SK-N-SH (cell line): Measurements from ENCODE around the gene NUFIP2. TPM values are rescaled to one million over a fixed set of nuclear protein-coding genes. Genes with fewer than 3 reads are reported as not detected.

Experiments
- CTCF ChIA-PET: fragments of 300-600, 350-600 bp; formaldehyde crosslinking; extraction: SDS; loops from one replicate; lab custom pipeline; 2021; lab: Yijun Ruan, JAX
- POLR2A ChIA-PET: fragments of 350-600 bp; sonication (Branson Sonifier 250); formaldehyde crosslinking; extraction: SDS; loops from one replicate; lab custom pipeline; 2020; ENCODE audit warnings: antibody characterized with exemption, inconsistent platforms; lab: Yijun Ruan, JAX
- DNase-seq: peaks from one replicate; pipeline ENCODE4 v3.0.0; 2012
- H2AFZ ChIP-seq: fragments of 200-600 bp; sonication (generic); 2 replicates; pipeline ENCODE4 v1.8.1; 2016; ENCODE audit warnings: antibody characterized with exemption, mild to moderate bottlenecking, low read depth
- H3F3A ChIP-seq: fragments of 200-600 bp; sonication (generic); replicated peaks from 2 replicates; pipeline ENCODE3; 2016; ENCODE audit warnings: antibody characterized with exemption, mild to moderate bottlenecking; ENCODE audit not compliant: insufficient read depth
- H3K27ac ChIP-seq, 2 experiments: fragments of 200-500 bp in 1 of 2; fragments of 200-600 bp in 1 of 2; sonication (Bioruptor generic) in 1 of 2; sonication (generic), shearing (Covaris generic) in 1 of 2; 2 replicates each; pipeline versions ENCODE4 v1.5.1 to v1.6.1; 2014 to 2016; ENCODE audit warnings: low read depth in 2 of 2, inconsistent platforms in 1 of 2, low read length in 1 of 2, mild to moderate bottlenecking in 1 of 2, mixed read lengths in 1 of 2
- H3K27me3 ChIP-seq: fragments of 200-600 bp; sonication (generic), shearing (Covaris generic); 2 replicates; pipeline ENCODE4 v1.6.1; 2016; ENCODE audit warnings: mixed run types; ENCODE audit not compliant: insufficient read depth
- H3K36me3 ChIP-seq, 2 experiments: fragments of 200-500 bp in 1 of 2; fragments of 200-600 bp in 1 of 2; sonication (Bioruptor generic) in 1 of 2; sonication (generic) in 1 of 2; replicated peaks in 1 of 2; 2 replicates each; pipeline versions ENCODE3 to v1.5.1; 2014 to 2016; ENCODE audit warnings: low read length in 1 of 2, mild to moderate bottlenecking in 1 of 2; ENCODE audit not compliant: insufficient read depth in 2 of 2, control insufficient read depth in 1 of 2
- H3K4me1 ChIP-seq, 2 experiments: fragments of 200-500 bp in 1 of 2; fragments of 200-600 bp in 1 of 2; sonication (Bioruptor generic) in 1 of 2; sonication (generic), shearing (Covaris generic) in 1 of 2; 2 replicates each; pipeline versions ENCODE4 v1.5.1 to v1.6.1; 2014 to 2016; ENCODE audit warnings: low read depth in 1 of 2, low read length in 1 of 2, mixed run types in 1 of 2; ENCODE audit not compliant: insufficient read depth in 2 of 2, control insufficient read depth in 1 of 2
- H3K4me2 ChIP-seq: fragments of 200-600 bp; sonication (generic), shearing (Covaris generic); 2 replicates; pipeline ENCODE4 v1.6.1; 2017; ENCODE audit warnings: mixed run types
- H3K4me3 ChIP-seq, 2 experiments: fragments of 200-500 bp in 1 of 2; fragments of 200-600 bp in 1 of 2; sonication (Bioruptor generic) in 1 of 2; sonication (generic), shearing (Covaris generic) in 1 of 2; 2 replicates each; pipeline versions ENCODE4 v1.5.1 to v1.8.1; 2014 to 2016; ENCODE audit warnings: low read depth in 2 of 2, inconsistent platforms in 1 of 2, low read length in 1 of 2, mild to moderate bottlenecking in 1 of 2, mixed read lengths in 1 of 2, moderate library complexity in 1 of 2
- H3K79me2 ChIP-seq: fragments of 200-600 bp; sonication (generic); 2 replicates; pipeline ENCODE4 v1.8.1; 2017; ENCODE audit warnings: mild to moderate bottlenecking; ENCODE audit not compliant: insufficient read depth
- H3K9ac ChIP-seq: fragments of 200-600 bp; sonication (generic); 2 replicates; pipeline ENCODE4 v1.6.1; 2017; ENCODE audit warnings: mixed run types
- H3K9me2 ChIP-seq: fragments of 200-600 bp; sonication (generic); 2 replicates; pipeline ENCODE4 v1.6.1; 2017; ENCODE audit warnings: mixed run types
- H3K9me3 ChIP-seq: fragments of 200-600 bp; sonication (generic); 2 replicates; pipeline ENCODE4 v1.6.1; 2017; ENCODE audit warnings: mixed run types, mild to moderate bottlenecking, moderate library complexity
- H4K20me1 ChIP-seq: fragments of 200-600 bp; sonication (generic); 2 replicates; pipeline ENCODE4 v1.6.1; 2017; ENCODE audit warnings: mild to moderate bottlenecking, mixed run types; ENCODE audit not compliant: insufficient read depth
- CHD2 ChIP-seq: fragments of 150-350 bp; IDR thresholded peaks from 2 replicates; pipeline ENCODE4 v1.6.1; 2018; ENCODE audit warnings: low read length; ENCODE audit not compliant: partially characterized antibody
- CTCF ChIP-seq: fragments of 200-600 bp; sonication (generic); IDR thresholded peaks from 2 replicates; pipeline ENCODE4 v1.6.1; 2017; ENCODE audit warnings: antibody characterized with exemption, mild to moderate bottlenecking, moderate library complexity
- ELF1 ChIP-seq: IDR thresholded peaks from 2 replicates; pipeline ENCODE4 v1.4.0; 2012
- EP300 ChIP-seq, 2 experiments: IDR thresholded peaks; 2 replicates each; pipeline versions ENCODE4 v1.4.0 to v1.6.1; 2012; ENCODE audit warnings: borderline replicate concordance in 1 of 2, low read depth in 1 of 2, low read length in 1 of 2
- EZH2phosphoT487 ChIP-seq: fragments of 200-600 bp; sonication (generic); IDR thresholded peaks from 2 replicates; pipeline ENCODE4 v1.6.1; 2017; ENCODE audit warnings: low read depth, mixed run types, mild to moderate bottlenecking, antibody characterized with exemption, moderate library complexity, borderline replicate concordance
- GATA2 ChIP-seq: sonication (generic); formaldehyde crosslinking; IDR thresholded peaks from 2 replicates; pipeline ENCODE4 v1.5.0; 2020; ENCODE audit warnings: mild to moderate bottlenecking, missing genetic modification reagents
- IRF3 ChIP-seq: fragments of 150-350 bp; IDR thresholded peaks from 2 replicates; pipeline ENCODE4 v1.6.1; 2016; ENCODE audit warnings: mild to moderate bottlenecking, low read depth, low read length
- NFIC ChIP-seq: IDR thresholded peaks from 2 replicates; pipeline ENCODE4 v1.4.0; 2012; ENCODE audit warnings: borderline replicate concordance
- RAD21 ChIP-seq: IDR thresholded peaks from 2 replicates; pipeline ENCODE4 v1.6.1; 2012; ENCODE audit warnings: mild to moderate bottlenecking, low read length
- RCOR1 ChIP-seq: fragments of 150-350 bp; IDR thresholded peaks from 2 replicates; pipeline ENCODE4 v1.6.1; 2017; ENCODE audit warnings: antibody characterized with exemption, low read length
- RFX5 ChIP-seq: IDR thresholded peaks from 2 replicates; pipeline ENCODE4 v1.6.1; 2012; ENCODE audit warnings: mild to moderate bottlenecking, improper control_type of control experiment, low read length
- SMC3 ChIP-seq: IDR thresholded peaks from 2 replicates; pipeline ENCODE4 v1.6.1; 2012; ENCODE audit warnings: low read depth, low read length, improper control_type of control experiment
- USF2 ChIP-seq: fragments of 150-350 bp; IDR thresholded peaks from 2 replicates; pipeline ENCODE4 v1.6.1; 2017; ENCODE audit warnings: antibody characterized with exemption, low read length, low read depth, borderline replicate concordance
- WGBS: methylation state at CpG from one replicate; pipeline ENCODE4 v1.1.6; 2017; ENCODE audit warnings: low lambda C conversion rate; 5-methylcytosine and 5-hydroxymethylcytosine counted together
- polyA plus RNA-seq, 3 experiments: library from polyadenylated mRNA; depleted of rRNA; stranded (reverse); fragments of >200 nt; gene quantifications; 2 replicates each; pipeline ENCODE4 v1.2.3, GENCODE V29; 2012

NUFIP2 gene
- polyA plus RNA-seq, 1 of the 3 experiments (the other 2 are of a cell fraction): 9.0 TPM

- WGBS: 82% methylated on average over 3 of the region's 5 CpGs
- CTCF ChIA-PET: interaction anchor here (0.7 to 4.1 kb wide), 4 partner anchors 42 to 319 kb away, joined by 3 to 19 read pairs (median 3); partner anchors contain the start of gene TP53I13
- peaks cover 8 to 9% of the 10 kb centered on the region in 2 experiments; a peak in 3 of 4 replicates for H3K4me1 ChIP-seq
These were observed 45.1 kb downstream of the NUFIP2 start for GRCh38 chr17:29248845-29249244.

GRCh38 chr17:29247219-29247618 lies 46.7 kb downstream of the NUFIP2 start:
- Histone ChIP-seq H3K4me2 (no peak overlapping the region), H3K27ac (no peak overlapping the region), H3K36me3 (no peaks in the 10 kb centered on the region), H3K27me3 (no peaks in the 10 kb centered on the region), H2AFZ (no peak overlapping the region), H3K4me1 (peaks cover 12 to 13% of the 10 kb centered on the region in 2 experiments; a peak in 3 of 4 replicates), H3K79me2 (no peaks in the 10 kb centered on the region), H3K9me2 (no peaks in the 10 kb centered on the region), H3K4me3 (no peak overlapping the region), H4K20me1 (no peaks in the 10 kb centered on the region), H3K9ac (no peak overlapping the region), H3F3A (peaks cover 19% of the 10 kb centered on the region), H3K9me3 (no peaks in the 10 kb centered on the region)
- no peak for DNase-seq
- CTCF ChIA-PET: interaction anchor here (0.8 to 1.1 kb wide), 2 partner anchors 8 to 28 kb away, joined by 3 to 4 read pairs; no protein-coding TSS in a partner anchor
- 80% methylated on average over 2 of the region's 2 CpGs for WGBS
- no peak for TF ChIP-seq SMC3
- no peak for TF ChIP-seq EZH2phosphoT487
- no peak for TF ChIP-seq NFIC
- TF ChIP-seq RFX5: no peak
- no peak for TF ChIP-seq IRF3
- TF ChIP-seq GATA2 (CRISPR knock-in tag): no peak
- TF ChIP-seq USF2: no peak
- TF ChIP-seq ELF1: no peak
- no peak for TF ChIP-seq RCOR1
- no peak for TF ChIP-seq CTCF
- TF ChIP-seq RAD21: no peak
- POLR2A ChIA-PET: no interaction called here

More at GRCh38 chr17:29248845-29249244, 45.1 kb downstream of the NUFIP2 start:
- H3K4me3 ChIP-seq: no peak overlapping the region
- H4K20me1 ChIP-seq: no peaks in the 10 kb centered on the region
- POLR2A ChIA-PET: no interaction called here
- H3K9me3 ChIP-seq: no peaks in the 10 kb centered on the region
- H3K79me2 ChIP-seq: no peaks in the 10 kb centered on the region
- no peaks in the 10 kb centered on the region for H3K36me3 ChIP-seq
- no peak overlapping the region for H3K9ac ChIP-seq
- H3K27ac ChIP-seq: no peak overlapping the region
- no peak overlapping the region for H3K4me2 ChIP-seq
- H3K27me3 ChIP-seq: no peaks in the 10 kb centered on the region
- TF ChIP-seq EP300 (IDR thresholded peaks at IDR 0.05; ENCODE audit: borderline replicate concordance in 1 of 2, low read depth in 1 of 2, low read length in 1 of 2) (no peak), CHD2 (no peak), RAD21 (no peak)
- no peak overlapping the region for H2AFZ ChIP-seq
- no peaks in the 10 kb centered on the region for H3K9me2 ChIP-seq
- DNase-seq: no peak
- H3F3A ChIP-seq: peaks cover 24% of the 10 kb centered on the region
